ENCODE measurements around the gene CA10.

DNA sequence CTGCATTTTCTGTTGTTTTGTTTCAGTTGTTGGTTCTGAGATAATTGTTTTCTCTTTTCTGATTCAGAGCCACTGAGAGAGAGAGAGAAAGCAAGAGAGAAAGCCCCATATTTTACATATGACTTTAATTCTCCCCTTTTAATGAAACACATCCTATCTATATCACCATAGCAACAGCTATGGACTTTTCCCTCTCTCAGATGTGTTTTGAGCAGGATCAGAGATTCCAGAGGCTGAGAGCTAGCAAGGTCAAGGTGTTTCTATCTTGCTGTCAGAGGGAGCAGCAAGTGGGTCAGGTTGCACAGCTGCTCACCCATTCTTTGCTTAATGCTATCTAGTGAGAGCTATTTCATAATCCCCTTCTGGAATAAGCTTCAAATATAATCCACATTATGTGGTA, 415.9 kb downstream of the CA10 start:
- TF ChIP-seq TCF4 (CRISPR knock-in tag; IDR thresholded peaks at IDR 0.05; ENCODE audit: borderline replicate concordance) (no peak), ZNF565 (CRISPR knock-in tag; conservative IDR thresholded peaks at IDR 0.05; ENCODE audit: low read depth) (no peak), GLIS3 (CRISPR knock-in tag; IDR thresholded peaks at IDR 0.05) (no peak), ISL1 (CRISPR knock-in tag; IDR thresholded peaks at IDR 0.05) (no peak), CSDC2 (CRISPR knock-in tag; IDR thresholded peaks at IDR 0.05) (no peak)
- TF ChIP-seq, protein P1, sequence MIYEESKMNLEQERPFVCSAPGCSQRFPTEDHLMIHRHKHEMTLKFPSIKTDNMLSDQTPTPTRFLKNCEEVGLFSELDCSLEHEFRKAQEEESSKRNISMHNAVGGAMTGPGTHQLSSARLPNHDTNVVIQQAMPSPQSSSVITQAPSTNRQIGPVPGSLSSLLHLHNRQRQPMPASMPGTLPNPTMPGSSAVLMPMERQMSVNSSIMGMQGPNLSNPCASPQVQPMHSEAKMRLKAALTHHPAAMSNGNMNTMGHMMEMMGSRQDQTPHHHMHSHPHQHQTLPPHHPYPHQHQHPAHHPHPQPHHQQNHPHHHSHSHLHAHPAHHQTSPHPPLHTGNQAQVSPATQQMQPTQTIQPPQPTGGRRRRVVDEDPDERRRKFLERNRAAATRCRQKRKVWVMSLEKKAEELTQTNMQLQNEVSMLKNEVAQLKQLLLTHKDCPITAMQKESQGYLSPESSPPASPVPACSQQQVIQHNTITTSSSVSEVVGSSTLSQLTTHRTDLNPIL (CRISPR knock-in tag; IDR thresholded peaks at IDR 0.05; ENCODE audit: low read depth): no peak
